Dendritic cell treated with granulocyte-macrophage colony-stimulating factor and Interleukin-4, amounts not matched to agents 40 ng/mL and 50 ng/mL, for 4 days (primary cell): ENCODE results near the gene VEGFC.

Experiments
- H3K27ac Mint-ChIP-seq: one replicate; pipeline ENCODE4 v1.8.0; 2022; ENCODE audit warnings: mild to moderate bottlenecking, mixed read lengths
- H3K27me3 Mint-ChIP-seq: one replicate; pipeline ENCODE4 v1.8.0; 2022; ENCODE audit warnings: mild to moderate bottlenecking, mixed read lengths
- H3K36me3 Mint-ChIP-seq: one replicate; pipeline ENCODE4 v1.8.0; 2022; ENCODE audit warnings: low read depth, mixed read lengths
- H3K4me1 Mint-ChIP-seq: one replicate; pipeline ENCODE4 v1.8.0; 2022; ENCODE audit warnings: low read depth, mixed read lengths
- H3K4me3 Mint-ChIP-seq: one replicate; pipeline ENCODE4 v1.8.0; 2022; ENCODE audit warnings: mild to moderate bottlenecking, moderate library complexity, mixed read lengths
- H3K9me3 Mint-ChIP-seq: one replicate; pipeline ENCODE4 v1.8.0; 2022; ENCODE audit warnings: mixed read lengths
- intact Hi-C: fragments of 100-400 bp; cut with micrococcal nuclease; formaldehyde crosslinking; loops from one replicate; pipeline ENCODE4 v1.15.0; 2022

VEGFC gene

GRCh38 chr4:176789955-176790354 is 2.8 kb downstream of the VEGFC start:
- no peak overlapping the region for H3K4me3 Mint-ChIP-seq
- intact Hi-C loops: loop anchor here (10.0 kb wide), 1 partner anchor 255 kb away; no protein-coding TSS in a partner anchor
- peaks cover 7% of the 10 kb centered on the region for H3K4me1 Mint-ChIP-seq
- no peaks in the 10 kb centered on the region for H3K36me3 Mint-ChIP-seq
- H3K27ac Mint-ChIP-seq: no peak overlapping the region
- no peaks in the 10 kb centered on the region for H3K9me3 Mint-ChIP-seq
- H3K27me3 Mint-ChIP-seq: peaks cover 44% of the 10 kb centered on the region

GRCh38 chr4:176788971-176789370 is 3.8 kb downstream of the VEGFC start:
- Mint-ChIP-seq H3K4me3 (no peak overlapping the region), H3K9me3 (no peaks in the 10 kb centered on the region), H3K4me1 (peaks cover 7% of the 10 kb centered on the region), H3K36me3 (no peaks in the 10 kb centered on the region), H3K27ac (no peak overlapping the region), H3K27me3 (peaks cover 37% of the 10 kb centered on the region)
- intact Hi-C loops: no loop called here

GRCh38 chr4:176788248-176788647 is 4.5 kb downstream of the VEGFC start:
- H3K9me3 Mint-ChIP-seq: no peaks in the 10 kb centered on the region
- H3K27me3 Mint-ChIP-seq: peaks cover 30% of the 10 kb centered on the region
- H3K36me3 Mint-ChIP-seq: no peaks in the 10 kb centered on the region
- no peak overlapping the region for H3K27ac Mint-ChIP-seq
- no peak overlapping the region for H3K4me3 Mint-ChIP-seq
- intact Hi-C loops: no loop called here
- H3K4me1 Mint-ChIP-seq: peaks cover 7% of the 10 kb centered on the region

GRCh38 chr4:176784816-176785215 is 7.9 kb downstream of the VEGFC start:
- intact Hi-C loops: no loop called here
- Mint-ChIP-seq H3K27ac (no peak overlapping the region), H3K4me1 (no peaks in the 10 kb centered on the region), H3K9me3 (no peaks in the 10 kb centered on the region), H3K36me3 (no peaks in the 10 kb centered on the region), H3K27me3 (peaks cover 5% of the 10 kb centered on the region), H3K4me3 (no peak overlapping the region)

- Mint-ChIP-seq H3K27me3 (peaks cover 2% of the 10 kb centered on the region), H3K4me3 (no peak overlapping the region), H3K4me1 (no peaks in the 10 kb centered on the region), H3K27ac (no peak overlapping the region), H3K36me3 (no peaks in the 10 kb centered on the region), H3K9me3 (no peaks in the 10 kb centered on the region)
- intact Hi-C loops: no loop called here
Observed at GRCh38 chr4:176782794-176783193, 9.9 kb downstream of the VEGFC start.

GRCh38 chr4:176782191-176782590 is 10.5 kb downstream of the VEGFC start:
- H3K9me3 Mint-ChIP-seq: no peaks in the 10 kb centered on the region
- H3K4me1 Mint-ChIP-seq: no peaks in the 10 kb centered on the region
- H3K27me3 Mint-ChIP-seq: peaks cover 2% of the 10 kb centered on the region
- H3K36me3 Mint-ChIP-seq: no peaks in the 10 kb centered on the region
- no peak overlapping the region for H3K4me3 Mint-ChIP-seq
- H3K27ac Mint-ChIP-seq: no peak overlapping the region
- intact Hi-C loops: no loop called here

- Mint-ChIP-seq H3K4me3 (no peak overlapping the region), H3K36me3 (no peaks in the 10 kb centered on the region), H3K27ac (no peak overlapping the region), H3K4me1 (no peaks in the 10 kb centered on the region), H3K27me3 (peaks cover 2% of the 10 kb centered on the region), H3K9me3 (no peaks in the 10 kb centered on the region)
- intact Hi-C loops: no loop called here
Observed at GRCh38 chr4:176781739-176782100, 11.0 kb downstream of the VEGFC start.

- Mint-ChIP-seq H3K4me1 (no peaks in the 10 kb centered on the region), H3K36me3 (no peaks in the 10 kb centered on the region), H3K9me3 (no peaks in the 10 kb centered on the region), H3K27ac (no peak overlapping the region), H3K4me3 (no peak overlapping the region), H3K27me3 (peaks cover 2% of the 10 kb centered on the region)
- intact Hi-C loops: no loop called here
Observed at GRCh38 chr4:176780995-176781738, 11.6 kb downstream of the VEGFC start.

- Mint-ChIP-seq H3K4me3 (no peak overlapping the region), H3K4me1 (no peaks in the 10 kb centered on the region), H3K27me3 (no peaks in the 10 kb centered on the region)
Observed at GRCh38 chr4:176779421-176779820, 13.3 kb downstream of the VEGFC start.

GRCh38 chr4:176778491-176778890 is 14.2 kb downstream of the VEGFC start:
- intact Hi-C loops: no loop called here
- H3K4me3 Mint-ChIP-seq: no peak overlapping the region
- no peak overlapping the region for H3K27ac Mint-ChIP-seq
- H3K9me3 Mint-ChIP-seq: no peaks in the 10 kb centered on the region
- no peaks in the 10 kb centered on the region for H3K36me3 Mint-ChIP-seq
- no peaks in the 10 kb centered on the region for H3K27me3 Mint-ChIP-seq
- H3K4me1 Mint-ChIP-seq: no peaks in the 10 kb centered on the region

More at GRCh38 chr4:176779421-176779820, 13.3 kb downstream of the VEGFC start:
- Mint-ChIP-seq H3K36me3 (no peaks in the 10 kb centered on the region), H3K27ac (no peak overlapping the region), H3K9me3 (no peaks in the 10 kb centered on the region)
- intact Hi-C loops: no loop called here

- Mint-ChIP-seq H3K4me1 (no peaks in the 10 kb centered on the region), H3K36me3 (no peaks in the 10 kb centered on the region), H3K27ac (no peak overlapping the region), H3K27me3 (no peaks in the 10 kb centered on the region), H3K4me3 (no peak overlapping the region), H3K9me3 (no peaks in the 10 kb centered on the region)
- intact Hi-C loops: no loop called here
Observed at GRCh38 chr4:176778063-176778462, 14.7 kb downstream of the VEGFC start.

GRCh38 chr4:176775338-176775737 is 17.4 kb downstream of the VEGFC start:
- Mint-ChIP-seq H3K27ac (no peak overlapping the region), H3K27me3 (no peaks in the 10 kb centered on the region)
- intact Hi-C loops: no loop called here

GRCh38 chr4:176774852-176775251 is 17.9 kb downstream of the VEGFC start:
- H3K4me3 Mint-ChIP-seq: no peak overlapping the region
- no peaks in the 10 kb centered on the region for H3K9me3 Mint-ChIP-seq
- H3K27ac Mint-ChIP-seq: no peak overlapping the region
- H3K36me3 Mint-ChIP-seq: no peaks in the 10 kb centered on the region
- H3K27me3 Mint-ChIP-seq: no peaks in the 10 kb centered on the region
- intact Hi-C loops: no loop called here
- H3K4me1 Mint-ChIP-seq: no peaks in the 10 kb centered on the region

More at GRCh38 chr4:176775338-176775737, 17.4 kb downstream of the VEGFC start:
- no peak overlapping the region for H3K4me3 Mint-ChIP-seq
- no peaks in the 10 kb centered on the region for H3K4me1 Mint-ChIP-seq
- no peaks in the 10 kb centered on the region for H3K36me3 Mint-ChIP-seq
- no peaks in the 10 kb centered on the region for H3K9me3 Mint-ChIP-seq

- Mint-ChIP-seq H3K27me3 (no peaks in the 10 kb centered on the region), H3K4me3 (no peak overlapping the region)
- intact Hi-C loops: no loop called here
Observed at GRCh38 chr4:176769514-176769913, 23.2 kb downstream of the VEGFC start.

GRCh38 chr4:176767183-176767582 is 25.5 kb downstream of the VEGFC start:
- Mint-ChIP-seq H3K4me3 (no peak overlapping the region), H3K36me3 (no peaks in the 10 kb centered on the region), H3K9me3 (no peaks in the 10 kb centered on the region), H3K27ac (no peak overlapping the region), H3K27me3 (no peaks in the 10 kb centered on the region), H3K4me1 (no peaks in the 10 kb centered on the region)
- intact Hi-C loops: no loop called here

More at GRCh38 chr4:176769514-176769913, 23.2 kb downstream of the VEGFC start:
- no peak overlapping the region for H3K27ac Mint-ChIP-seq
- no peaks in the 10 kb centered on the region for H3K4me1 Mint-ChIP-seq
- H3K36me3 Mint-ChIP-seq: no peaks in the 10 kb centered on the region
- H3K9me3 Mint-ChIP-seq: no peaks in the 10 kb centered on the region
